ENCODE results near the gene ARL6IP1. TPM values are rescaled to one million over a fixed set of nuclear protein-coding genes. Genes with fewer than 3 reads are reported as not detected.
A peak's percentile ranks its signal among the peaks of the same experiment; 100 is the strongest.

Gene ARL6IP1
- total and polyA plus RNA-seq, 2 of the 13 experiments (the other 11 are each of a cell fraction or from before 2014, with no cell fraction given): 263 to 373 TPM

GRCh38 chr16:18834864-18835263 lies 33.5 kb upstream of the ARL6IP1 start:
- intact Hi-C loops (cut with micrococcal nuclease; ENCODE audit: unreplicated experiment): loop anchor here (5.0 kb wide), 1 partner anchor 33 kb away; the partner anchor contains the start of gene ARL6IP1
- no peak overlapping the region for H3K4me2 ChIP-seq (ENCODE audit: low read depth, low read length)
- ATAC-seq (no peak), DNase-seq (ENCODE audit: low spot score) (no peak), FAIRE-seq (no peak)
- H4K20me1 ChIP-seq (ENCODE audit: insufficient read depth, low read length): no peaks in the 10 kb centered on the region
- ChIA-PET POLR2A (interaction anchor here (1.7 to 2.3 kb wide), 2 partner anchors 33 to 45 kb away, joined by 5 to 6 read pairs; partner anchors contain the start of genes ARL6IP1 and RPS15A), CTCF (ENCODE audit: low intra/inter-chr PET ratio, low total read pairs) (no interaction called here)
- H2AFZ ChIP-seq (ENCODE audit: low read length): no peak overlapping the region
- H3K36me3 ChIP-seq (replicated peaks in 1 of 2; ENCODE audit: control insufficient read depth in 1 of 2, insufficient read depth in 2 of 2, low read length in 2 of 2): peaks cover 60 to 88% of the 10 kb centered on the region in 2 experiments
- no peaks in the 10 kb centered on the region for H3K79me2 ChIP-seq (ENCODE audit: insufficient read depth, low read length)
- no peaks in the 10 kb centered on the region for H3K9me3 ChIP-seq (ENCODE audit: low read length)
- no peaks in the 10 kb centered on the region for H3K27me3 ChIP-seq (ENCODE audit: control insufficient read depth in 1 of 2, insufficient read depth in 2 of 2, low read length in 2 of 2)
- in situ Hi-C loops (cut with HindIII; ENCODE audit: extremely low pct_ligation_motif_present, low pct_unique_long_range_greater_than_20kb): no loop called here
- peaks cover 8% of the 10 kb centered on the region; the same call in 1 of the 2 replicates for H3K4me1 ChIP-seq (ENCODE audit: insufficient read depth, low read length)
- WGBS (ENCODE audit: low lambda C conversion rate): 97% methylated on average over 4 of the region's 4 CpGs
- no peak overlapping the region for H3K9ac ChIP-seq (ENCODE audit: insufficient read depth, low read depth, low read length)
- BruUV-seq (replicated peaks): no TSS peak
- H3K4me3 ChIP-seq (replicated peaks in 1 of 3; ENCODE audit: insufficient read depth in 1 of 3, low read depth in 2 of 3, low read length in 3 of 3): no peak overlapping the region
- no peak overlapping the region for H3K27ac ChIP-seq (ENCODE audit: extremely low read length, insufficient read depth, low read length)
- TF ChIP-seq NCOA5 (CRISPR knock-in tag; IDR thresholded peaks at IDR 0.05): no peak
- TF ChIP-seq BCLAF1 (IDR thresholded peaks at IDR 0.05): no peak
- TF ChIP-seq ZNF841 (CRISPR knock-in tag; IDR thresholded peaks at IDR 0.05; ENCODE audit: borderline replicate concordance): 0 out of 2 replicates have a peak, but pooled peaks have one; percentile 6
- TF ChIP-seq ELF4 (CRISPR knock-in tag; IDR thresholded peaks at IDR 0.05; ENCODE audit: borderline replicate concordance): no peak
- no peak for TF ChIP-seq MAZ (IDR thresholded peaks at IDR 0.05; ENCODE audit: borderline replicate concordance, low read depth, low read length)
- TF ChIP-seq MAZ (CRISPR knock-in tag; IDR thresholded peaks at IDR 0.05; ENCODE audit: low read depth): no peak
- no peak for TF ChIP-seq ZNF33A (CRISPR knock-in tag; IDR thresholded peaks at IDR 0.05; ENCODE audit: borderline replicate concordance)
- TF ChIP-seq ZFP37 (CRISPR knock-in tag; IDR thresholded peaks at IDR 0.05; ENCODE audit: borderline replicate concordance): no peak
- TF ChIP-seq HMGA1 (CRISPR knock-in tag; conservative IDR thresholded peaks at IDR 0.05): no peak
- peak; percentile 68 for TF ChIP-seq RBM22 (optimal IDR thresholded peaks at IDR 0.05; ENCODE audit: low read length)
- TF ChIP-seq IKZF1 (IDR thresholded peaks at IDR 0.05): no peak
- no peak for TF ChIP-seq DR1 (CRISPR knock-in tag; IDR thresholded peaks at IDR 0.05)
- TF ChIP-seq DZIP1 (CRISPR knock-in tag; IDR thresholded peaks at IDR 0.05): no peak
- no peak for TF ChIP-seq SNRNP70 (IDR thresholded peaks at IDR 0.05; ENCODE audit: low read depth, low read length)
- TF ChIP-seq ZNF317 (CRISPR knock-in tag; IDR thresholded peaks at IDR 0.05): peak; percentile 98
- TF ChIP-seq MTERF4 (CRISPR knock-in tag; IDR thresholded peaks at IDR 0.05): no peak
- TF ChIP-seq GATA4 (IDR thresholded peaks at IDR 0.05; ENCODE audit: borderline replicate concordance, low read depth): no peak
- no peak for TF ChIP-seq ZNF512 (CRISPR knock-in tag; IDR thresholded peaks at IDR 0.05)
